A549 (cell line): ENCODE measurements around the gene CAPN13.

Experiments used
- CTCF ChIP-seq: fragments of >200 bp; sonication (Bioruptor Twin); formaldehyde crosslinking; IDR thresholded peaks from 3 replicates; pipeline ENCODE4 v1.5.1; 2016
- RAD21 ChIP-seq, 2 experiments: fragments of >200 bp in 1 of 2; sonication (Bioruptor Twin) in 1 of 2; formaldehyde crosslinking in 1 of 2; IDR thresholded peaks in 1 of 2; conservative IDR thresholded peaks in 1 of 2; 2 replicates in 1 of 2; 3 replicates in 1 of 2; pipeline ENCODE4 v1.6.1; 2012 to 2018; ENCODE audit warnings: inconsistent platforms in 1 of 2

GRCh38 chr2:30675758-30676157, 131.5 kb downstream of the CAPN13 start:
- TF ChIP-seq RAD21 (conservative IDR thresholded peaks at IDR 0.05 in 1 of 2, IDR thresholded peaks at IDR 0.05 in 1 of 2) = no peak
- no peak for TF ChIP-seq CTCF
